Neural cell (in vitro differentiated cells): ENCODE data around the gene SEC24C.

ENCODE experiments used
- EP300 ChIP-seq: fragments of 450-650 bp; conservative IDR thresholded peaks from 2 replicates; pipeline ENCODE4 v1.6.1; 2014; ENCODE audit warnings: antibody characterized with exemption, mild to moderate bottlenecking, moderate library complexity; ENCODE audit not compliant: poor library complexity, severe bottlenecking
- POLR2AphosphoS5 ChIP-seq: IDR thresholded peaks from 2 replicates; pipeline ENCODE4 v1.6.1; 2012
- TF ChIP-seq, protein P1 (sequence below): fragments of 450-650 bp; IDR thresholded peaks from 2 replicates; pipeline ENCODE4 v1.5.1; 2014; ENCODE audit warnings: antibody characterized with exemption, mild to moderate bottlenecking, moderate library complexity; ENCODE audit not compliant: poor library complexity, severe bottlenecking

GRCh38 chr10:73800560-73801252, 56.5 kb downstream of the SEC24C start:
- TF ChIP-seq EP300 (no peak), POLR2AphosphoS5 (no peak)
- TF ChIP-seq, protein P1, sequence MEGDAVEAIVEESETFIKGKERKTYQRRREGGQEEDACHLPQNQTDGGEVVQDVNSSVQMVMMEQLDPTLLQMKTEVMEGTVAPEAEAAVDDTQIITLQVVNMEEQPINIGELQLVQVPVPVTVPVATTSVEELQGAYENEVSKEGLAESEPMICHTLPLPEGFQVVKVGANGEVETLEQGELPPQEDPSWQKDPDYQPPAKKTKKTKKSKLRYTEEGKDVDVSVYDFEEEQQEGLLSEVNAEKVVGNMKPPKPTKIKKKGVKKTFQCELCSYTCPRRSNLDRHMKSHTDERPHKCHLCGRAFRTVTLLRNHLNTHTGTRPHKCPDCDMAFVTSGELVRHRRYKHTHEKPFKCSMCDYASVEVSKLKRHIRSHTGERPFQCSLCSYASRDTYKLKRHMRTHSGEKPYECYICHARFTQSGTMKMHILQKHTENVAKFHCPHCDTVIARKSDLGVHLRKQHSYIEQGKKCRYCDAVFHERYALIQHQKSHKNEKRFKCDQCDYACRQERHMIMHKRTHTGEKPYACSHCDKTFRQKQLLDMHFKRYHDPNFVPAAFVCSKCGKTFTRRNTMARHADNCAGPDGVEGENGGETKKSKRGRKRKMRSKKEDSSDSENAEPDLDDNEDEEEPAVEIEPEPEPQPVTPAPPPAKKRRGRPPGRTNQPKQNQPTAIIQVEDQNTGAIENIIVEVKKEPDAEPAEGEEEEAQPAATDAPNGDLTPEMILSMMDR, result no peak
